ENCODE data around the gene TNNT3. TPM values are rescaled to one million over a fixed set of nuclear protein-coding genes. Genes with fewer than 3 reads are reported as not detected.

TNNT3 gene
- polyA plus RNA-seq, 3 donors: 5.3 to 7.3 (median 5.9) TPM

DNA sequence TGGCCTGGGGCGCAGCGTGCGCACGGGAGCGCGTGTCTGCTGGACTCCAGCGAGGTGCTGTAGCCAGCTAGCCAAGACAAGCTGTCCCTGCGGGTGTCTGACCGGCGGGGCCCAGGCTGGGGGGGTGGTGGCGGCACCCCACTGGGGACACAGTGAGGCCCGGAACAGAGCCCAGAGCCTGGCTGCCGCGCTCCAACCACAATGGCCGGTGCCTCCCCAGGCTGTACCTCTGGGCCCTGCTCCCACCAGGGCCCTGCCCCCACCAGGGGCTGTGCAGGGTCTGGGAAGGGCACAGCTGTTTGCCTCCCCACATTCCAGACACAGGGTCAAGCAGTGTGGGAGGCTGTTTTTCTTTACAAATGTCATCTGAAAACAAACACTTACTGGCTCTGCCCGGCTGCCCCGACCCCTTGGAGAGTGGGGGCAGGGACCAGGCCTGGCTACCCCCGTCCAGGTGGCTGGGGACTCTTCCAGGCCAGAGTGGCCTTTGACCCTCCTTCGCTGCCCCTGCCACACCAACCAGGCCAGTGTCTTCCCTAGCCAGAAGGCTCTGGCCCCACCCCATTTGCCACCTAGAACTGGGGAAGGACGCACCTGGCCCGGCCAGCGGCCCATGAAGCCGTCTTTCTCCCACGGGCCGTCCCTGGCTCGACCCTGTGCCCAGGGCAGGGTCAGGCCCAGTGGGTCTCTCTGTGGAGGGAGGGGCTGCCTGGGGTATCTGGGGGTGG, 63.5 kb downstream of the TNNT3 start:
- no peak for DNase-seq (ENCODE audit: low read depth in 3 of 3, low spot score in 2 of 3)

- DNase-seq (ENCODE audit: low read depth in 3 of 3, low spot score in 2 of 3): no peak
These were observed 64.1 kb downstream of the TNNT3 start for GRCh38 chr11:1983601-1983961.

GRCh38 chr11:1987024-1987423, 67.5 kb downstream of the TNNT3 start:
- no peak for DNase-seq (ENCODE audit: low read depth in 3 of 3, low spot score in 2 of 3)

DNA sequence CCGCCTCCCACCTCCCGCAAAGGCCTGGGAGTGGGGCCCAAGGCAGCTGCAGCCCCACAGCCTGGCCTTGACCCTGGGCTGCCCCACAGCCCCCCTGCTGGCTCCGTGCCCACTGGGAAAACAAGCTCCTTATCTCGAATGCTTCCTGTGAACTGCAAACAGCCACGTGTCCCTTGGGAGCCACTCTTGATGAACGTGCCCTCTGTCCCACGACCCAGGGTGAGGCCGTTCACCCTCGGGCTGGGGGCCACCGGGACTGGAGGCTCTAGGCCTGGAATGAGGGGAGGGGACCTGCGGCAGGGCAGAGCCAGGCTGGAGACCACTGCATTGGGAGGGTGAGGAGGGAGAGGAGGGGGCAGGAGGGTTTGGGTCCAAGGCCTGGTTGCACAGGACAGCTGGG, 68.7 kb downstream of the TNNT3 start:
- DNase-seq (ENCODE audit: low read depth in 3 of 3, low spot score in 2 of 3): no peak

Other genes with a start within 250 kb of the TNNT3 start
- not detected for gene KRTAP5-6, start 222.5 kb upstream of the TNNT3 start, polyA plus RNA-seq (ENCODE audit: insufficient read length in 3 of 3)
- gene IFITM10, start 169.1 kb upstream of the TNNT3 start, polyA plus RNA-seq (ENCODE audit: insufficient read length in 3 of 3): under 1 TPM; 0.11 to 0.30 (median 0.14) TPM
- gene CTSD, start 155.8 kb upstream of the TNNT3 start, polyA plus RNA-seq (ENCODE audit: insufficient read length in 3 of 3): 100 to 1,000 TPM; 192 to 255 (median 211) TPM
- under 1 TPM in 1 of 3 donors, not detected in 2; 0.33 TPM for gene SYT8, start 84.7 kb upstream of the TNNT3 start, polyA plus RNA-seq (ENCODE audit: insufficient read length in 3 of 3)
- under 1 TPM; 0.29 to 0.42 (median 0.40) TPM for gene TNNI2, start 80.7 kb upstream of the TNNT3 start, polyA plus RNA-seq (ENCODE audit: insufficient read length in 3 of 3)
- 1 to 10 TPM; 4.2 to 4.8 (median 4.8) TPM for gene LSP1, start 66.6 kb upstream of the TNNT3 start, polyA plus RNA-seq (ENCODE audit: insufficient read length in 3 of 3)
- under 1 TPM; 0.04 to 0.07 (median 0.07) TPM for gene PRR33, start 27.8 kb upstream of the TNNT3 start, polyA plus RNA-seq (ENCODE audit: insufficient read length in 3 of 3)
- 10 to 100 TPM; 49.9 to 54.0 (median 50.6) TPM for gene MRPL23, start 27.6 kb downstream of the TNNT3 start, polyA plus RNA-seq (ENCODE audit: insufficient read length in 3 of 3)
- 1,000 to 10,000 TPM; 2,355 to 2,928 (median 2,601) TPM for gene H19, start 78.1 kb downstream of the TNNT3 start, polyA plus RNA-seq (ENCODE audit: insufficient read length in 3 of 3)
- 100 to 1,000 TPM; 718 to 837 (median 829) TPM for gene IGF2, start 219.7 kb downstream of the TNNT3 start, polyA plus RNA-seq (ENCODE audit: insufficient read length in 3 of 3)
- gene INS, start 241.5 kb downstream of the TNNT3 start, polyA plus RNA-seq (ENCODE audit: insufficient read length in 3 of 3): not detected